Measurements from ENCODE around the gene HERC2. TPM values are rescaled to one million over a fixed set of nuclear protein-coding genes. Genes with fewer than 3 reads are reported as not detected.
"Not testable (repeated sequence)": the region's sequence is repeated elsewhere in the genome, so short reads cannot be mapped to it uniquely, and the experiment has no call there.

Gene HERC2
- total RNA-seq, 4 donors from 2014 or later: 74.1 to 106 (median 88.7) TPM

- H3K4me3 ChIP-seq: no peak overlapping the region
- H3K4me1 ChIP-seq: no peaks in the 10 kb centered on the region
- 88 to 94% methylated on average over 6 of the region's 6 CpGs for WGBS, 2 donors
- H3K27ac ChIP-seq: no peak overlapping the region
- no peaks in the 10 kb centered on the region for H3K27me3 ChIP-seq
- DNase-seq (ENCODE audit: low spot score in 2 of 2): no peak
- H3K9me3 ChIP-seq: no peaks in the 10 kb centered on the region
- no peak for TF ChIP-seq POLR2A (IDR thresholded peaks at IDR 0.05)
- TF ChIP-seq CTCF (IDR thresholded peaks at IDR 0.05): no peak
- no peak for TF ChIP-seq EP300 (IDR thresholded peaks at IDR 0.05)
- peaks cover 0 to 51% (median 0%) of the 10 kb centered on the region in 3 donors for H3K36me3 ChIP-seq
Observed at GRCh38 chr15:28208583-28208982, 113.4 kb downstream of the HERC2 start.

GRCh38 chr15:28205640-28206039 is 116.3 kb downstream of the HERC2 start:
- H3K27ac ChIP-seq; DNase-seq (ENCODE audit: low spot score in 2 of 2); H3K4me3 ChIP-seq; H3K4me1 ChIP-seq; H3K9me3 ChIP-seq; H3K27me3 ChIP-seq: not testable (repeated sequence)
- WGBS, 2 donors: 20% methylated on average over 2 of the region's 10 CpGs; no CpG with 5 or more reads in 1 of the 2 donors
- peaks cover 0 to 46% (median 0%) of the 10 kb centered on the region in 3 donors for H3K36me3 ChIP-seq

- H3K9me3 ChIP-seq; H3K4me3 ChIP-seq; H3K27ac ChIP-seq; DNase-seq (ENCODE audit: low spot score in 2 of 2); H3K4me1 ChIP-seq; H3K27me3 ChIP-seq: not testable (repeated sequence)
- H3K36me3 ChIP-seq: peaks cover 0 to 48% (median 7%) of the 10 kb centered on the region in 3 donors
- 51 to 76% methylated on average over 11 to 14 of the region's 18 CpGs for WGBS, 2 donors
Observed at GRCh38 chr15:28203055-28203828, 118.7 kb downstream of the HERC2 start.

GRCh38 chr15:28202124-28202523 is 119.9 kb downstream of the HERC2 start:
- H3K27ac ChIP-seq; H3K4me1 ChIP-seq; DNase-seq (ENCODE audit: low spot score in 2 of 2); H3K4me3 ChIP-seq; H3K27me3 ChIP-seq; H3K9me3 ChIP-seq: not testable (repeated sequence)
- peaks cover 0 to 55% (median 7%) of the 10 kb centered on the region in 3 donors for H3K36me3 ChIP-seq
- WGBS, 2 donors: 93% methylated on average over 3 of the region's 23 CpGs; no CpG with 5 or more reads in 1 of the 2 donors

GRCh38 chr15:28198215-28198614 is 123.8 kb downstream of the HERC2 start:
- DNase-seq (ENCODE audit: low spot score in 2 of 2); H3K4me3 ChIP-seq; H3K9me3 ChIP-seq; H3K27me3 ChIP-seq; H3K4me1 ChIP-seq; H3K27ac ChIP-seq: not testable (repeated sequence)
- H3K36me3 ChIP-seq: peaks cover 0 to 66% (median 7%) of the 10 kb centered on the region in 3 donors
- 92 to 95% methylated on average over 2 of the region's 2 CpGs for WGBS, 2 donors

GRCh38 chr15:28197694-28198093 is 124.3 kb downstream of the HERC2 start:
- not testable (repeated sequence) for H3K4me3 ChIP-seq; H3K27ac ChIP-seq; H3K27me3 ChIP-seq; H3K4me1 ChIP-seq; H3K9me3 ChIP-seq; DNase-seq (ENCODE audit: low spot score in 2 of 2)
- WGBS, 2 donors: 91 to 93% methylated on average over 3 to 4 of the region's 4 CpGs
- peaks cover 0 to 66% (median 7%) of the 10 kb centered on the region in 3 donors for H3K36me3 ChIP-seq

- 97 to 98% methylated on average over 5 of the region's 5 CpGs for WGBS, 2 donors
- not testable (repeated sequence) for H3K4me3 ChIP-seq; H3K27ac ChIP-seq; H3K9me3 ChIP-seq; DNase-seq (ENCODE audit: low spot score in 2 of 2); H3K27me3 ChIP-seq
- peaks cover 0 to 16% (median 0%) of the 10 kb centered on the region in 4 donors for H3K4me1 ChIP-seq
- peaks cover 0 to 64% (median 7%) of the 10 kb centered on the region in 3 donors for H3K36me3 ChIP-seq
Observed at GRCh38 chr15:28196581-28196980, 125.4 kb downstream of the HERC2 start.

GRCh38 chr15:28192772-28193171 is 129.2 kb downstream of the HERC2 start:
- Histone ChIP-seq H3K4me1 (peaks cover 0 to 16% (median 0%) of the 10 kb centered on the region in 4 donors), H3K36me3 (peaks cover 0 to 65% (median 0%) of the 10 kb centered on the region in 3 donors), H3K9me3 (no peaks in the 10 kb centered on the region), H3K27ac (no peak overlapping the region), H3K27me3 (no peaks in the 10 kb centered on the region), H3K4me3 (no peak overlapping the region)
- no peak for DNase-seq (ENCODE audit: low spot score in 2 of 2)
- WGBS, 2 donors: 78 to 80% methylated on average over 1 of the region's 1 CpG
- no peak for TF ChIP-seq CTCF (IDR thresholded peaks at IDR 0.05)
- no peak for TF ChIP-seq EP300 (IDR thresholded peaks at IDR 0.05)
- TF ChIP-seq POLR2A (IDR thresholded peaks at IDR 0.05): no peak

Data from tibial nerve (tissue), 4 donors.